HG03064 (cell line): ENCODE measurements around the gene LARGE1.

Experiments used
- ATAC-seq: cut with Tn5 transposase; IDR thresholded peaks from one replicate; pipeline ENCODE4 v1.9.1; 2021; ENCODE audit warnings: low read depth; ENCODE audit not compliant: unreplicated experiment

The LARGE1 gene

GRCh38 chr22:33539202-33539901 is 380.9 kb downstream of the LARGE1 start:
- no peak for ATAC-seq

GRCh38 chr22:33538277-33538885 is 381.9 kb downstream of the LARGE1 start:
- no peak for ATAC-seq

- no peak for ATAC-seq
Observed at GRCh38 chr22:33537059-33537458, 383.2 kb downstream of the LARGE1 start.

GRCh38 chr22:33535937-33536875 is 384.1 kb downstream of the LARGE1 start:
- ATAC-seq = no peak

- no peak for ATAC-seq
Observed at GRCh38 chr22:33529424-33530113, 390.7 kb downstream of the LARGE1 start.

GRCh38 chr22:33528183-33528582 is 392.1 kb downstream of the LARGE1 start:
- no peak for ATAC-seq

GRCh38 chr22:33526434-33527107 is 393.7 kb downstream of the LARGE1 start:
- no peak for ATAC-seq

GRCh38 chr22:33524511-33525260 is 395.6 kb downstream of the LARGE1 start:
- no peak for ATAC-seq

- ATAC-seq = no peak
Observed at GRCh38 chr22:33521879-33522665, 398.2 kb downstream of the LARGE1 start.

GRCh38 chr22:33520904-33521780 is 399.1 kb downstream of the LARGE1 start:
- ATAC-seq = no peak

GRCh38 chr22:33519974-33520903 is 400.0 kb downstream of the LARGE1 start:
- ATAC-seq = no peak

GRCh38 chr22:33519071-33519973 is 401.0 kb downstream of the LARGE1 start:
- ATAC-seq = no peak

- no peak for ATAC-seq
Observed at GRCh38 chr22:33518405-33518804, 401.9 kb downstream of the LARGE1 start.

- no peak for ATAC-seq
Observed at GRCh38 chr22:33515795-33516194, 404.5 kb downstream of the LARGE1 start.
